NAMALWA (cell line): Measurements from ENCODE around the gene C16orf95.

ENCODE experiments used
- DNase-seq: peaks from one replicate; pipeline ENCODE4 v3.0.0-alpha.2; 2015; ENCODE audit warnings: low spot score

The C16orf95 gene

GRCh38 chr16:87316450-87316922, 706 bp downstream of the C16orf95 start:
- DNase-seq: no peak

DNA sequence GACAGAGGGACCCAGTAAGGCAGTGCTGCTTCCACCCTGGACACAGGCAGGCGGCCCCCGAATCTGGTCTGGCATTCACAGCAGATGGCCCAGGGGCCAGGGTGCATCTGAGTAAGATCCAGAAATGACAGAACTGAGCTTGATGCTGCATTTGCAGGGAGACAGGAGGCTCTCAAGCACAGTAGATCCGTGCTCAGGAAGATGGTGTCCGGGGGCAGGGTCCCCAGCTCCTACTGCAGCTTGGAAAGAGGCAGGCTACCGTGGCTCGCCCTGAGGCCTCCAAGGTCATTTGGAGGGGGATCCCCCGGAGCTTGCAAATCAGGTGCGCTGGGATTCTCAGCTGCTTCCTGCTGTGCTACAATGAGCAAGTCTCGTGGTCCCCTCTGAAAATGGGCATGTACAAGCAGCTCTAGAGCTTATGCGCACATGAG, 2.2 kb downstream of the C16orf95 start:
- no peak for DNase-seq

DNA sequence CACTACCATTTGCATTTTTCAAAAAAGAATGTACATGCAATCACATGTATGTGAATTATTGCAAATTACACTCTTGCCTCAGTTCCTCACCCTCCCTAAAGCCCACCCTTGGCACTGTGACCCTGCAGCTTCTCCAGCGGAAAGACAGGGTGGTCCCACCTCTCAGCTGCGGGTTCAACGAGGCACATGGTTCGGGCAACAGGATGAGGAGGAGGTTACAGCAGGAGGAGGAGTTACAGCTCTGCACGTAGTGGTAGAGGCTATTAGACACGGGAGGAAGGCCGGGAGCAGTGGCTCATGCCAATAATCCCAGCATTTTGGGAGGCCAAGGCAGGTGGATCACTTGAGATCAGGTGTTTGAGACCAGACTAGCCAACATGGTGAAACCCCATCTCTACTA, 5.2 kb downstream of the C16orf95 start:
- DNase-seq: no peak

GRCh38 chr16:87311387-87311786, 5.8 kb downstream of the C16orf95 start:
- no peak for DNase-seq

DNA sequence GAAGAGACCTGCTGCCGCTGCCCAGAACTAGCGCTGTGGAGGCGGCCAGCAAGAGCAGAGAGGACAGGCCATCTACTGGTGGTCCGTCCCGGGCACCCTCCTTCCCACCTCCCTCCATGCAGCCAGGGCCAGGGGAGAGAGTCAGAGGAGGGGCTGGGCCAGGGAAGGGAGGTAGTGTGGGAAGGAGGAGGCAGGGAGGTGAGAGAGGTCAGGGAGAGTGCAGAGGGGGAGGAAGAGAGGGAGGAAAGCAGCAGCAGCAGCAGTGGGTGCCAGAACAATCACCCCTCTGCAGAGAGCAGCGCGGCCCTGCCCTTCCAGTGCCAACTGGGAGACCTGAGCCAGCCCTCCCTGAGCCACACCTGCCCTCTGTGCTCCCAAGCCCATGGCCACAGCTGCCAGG, 6.6 kb downstream of the C16orf95 start:
- no peak for DNase-seq

DNA sequence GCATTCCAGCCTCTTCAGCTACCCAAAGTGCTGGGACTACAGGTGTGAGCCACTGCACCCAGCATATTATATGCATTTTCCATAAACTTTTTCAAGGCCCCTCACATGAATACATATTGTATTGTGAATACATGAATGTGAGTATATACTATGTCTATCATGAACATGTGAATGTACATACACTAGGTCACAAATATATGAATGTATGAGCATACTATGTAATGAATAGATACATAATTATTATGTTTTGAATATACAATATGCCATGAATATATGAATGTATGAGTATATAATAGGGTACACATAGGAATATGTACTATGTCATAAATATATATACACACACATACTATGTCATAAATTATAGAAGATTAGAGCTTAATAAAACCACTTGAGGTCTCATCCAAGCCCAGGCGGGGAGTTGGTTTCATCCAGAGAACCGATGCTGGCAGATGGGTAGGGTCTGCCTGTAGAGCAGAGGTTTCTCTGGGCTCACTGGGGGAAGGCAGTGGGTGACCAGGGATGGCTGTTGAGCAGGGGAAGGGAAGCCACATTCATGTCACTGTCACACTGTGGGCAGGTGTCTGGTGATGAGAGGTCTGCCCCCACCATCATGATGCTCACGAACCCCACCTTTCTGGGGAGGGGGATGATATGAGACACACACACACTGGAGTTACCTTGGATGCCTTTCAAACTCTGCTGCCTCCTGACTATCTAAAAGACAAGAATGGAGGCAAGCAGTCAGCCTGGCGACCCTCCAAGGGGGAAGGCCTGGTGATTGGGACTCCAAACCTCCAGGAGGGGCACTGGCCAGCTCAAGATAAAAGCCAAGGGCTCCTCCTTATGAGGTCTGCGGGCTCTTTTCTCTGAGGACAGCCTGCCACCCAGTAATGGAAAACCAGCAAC, 7.3 kb downstream of the C16orf95 start:
- DNase-seq: no peak

DNA sequence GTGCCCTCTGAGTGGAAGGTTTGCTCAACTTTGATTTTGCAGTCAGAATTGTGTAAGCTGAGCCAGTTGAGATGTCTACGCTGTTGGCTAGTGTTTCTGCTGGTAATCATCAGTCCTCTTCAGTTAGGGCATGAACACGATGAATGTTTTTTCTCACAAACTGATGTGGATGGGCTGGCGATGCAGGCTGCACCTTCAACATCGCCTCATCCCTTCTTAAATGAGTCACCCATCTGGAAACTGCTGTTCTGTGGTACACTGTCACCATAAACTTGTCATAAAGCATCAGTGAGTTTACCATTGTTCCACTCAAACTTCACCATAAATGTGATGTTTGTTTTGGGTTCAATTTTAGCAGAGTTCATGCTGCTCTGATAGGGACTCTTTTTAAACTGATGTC, 8.4 kb downstream of the C16orf95 start:
- no peak for DNase-seq

- DNase-seq: no peak
Measured at GRCh38 chr16:87306516-87306915, 10.7 kb downstream of the C16orf95 start.

GRCh38 chr16:87305505-87306391, 11.4 kb downstream of the C16orf95 start:
- DNase-seq: no peak

- no peak for DNase-seq
Measured at GRCh38 chr16:87304951-87305350, 12.2 kb downstream of the C16orf95 start.

DNA sequence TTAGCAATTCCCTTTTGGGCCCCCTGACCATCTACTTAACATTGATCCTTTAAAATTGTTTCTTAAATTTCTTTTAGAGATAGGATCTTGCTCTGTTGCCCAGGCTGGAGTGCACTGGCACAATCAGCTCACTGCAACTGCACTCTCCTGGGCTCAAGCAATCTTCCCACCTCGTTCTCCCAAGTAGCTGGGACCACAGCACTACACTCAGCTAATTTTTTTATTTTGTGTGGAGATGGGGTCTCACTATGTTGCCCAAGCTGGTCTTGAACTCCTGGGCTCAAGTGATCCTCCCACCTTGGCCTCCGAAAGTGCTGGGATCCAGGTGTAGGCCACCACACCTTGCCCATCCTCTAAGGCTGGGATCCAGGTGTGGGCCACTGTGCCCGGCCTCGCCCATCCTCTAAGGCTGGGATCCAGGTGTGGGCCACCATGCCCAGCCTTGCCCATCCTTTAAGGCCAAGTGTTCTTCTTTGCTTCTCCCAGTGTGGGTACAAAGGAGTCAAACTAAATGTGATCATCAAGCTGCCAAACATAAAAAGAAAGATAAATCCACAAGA, 13.2 kb downstream of the C16orf95 start:
- DNase-seq: no peak

DNA sequence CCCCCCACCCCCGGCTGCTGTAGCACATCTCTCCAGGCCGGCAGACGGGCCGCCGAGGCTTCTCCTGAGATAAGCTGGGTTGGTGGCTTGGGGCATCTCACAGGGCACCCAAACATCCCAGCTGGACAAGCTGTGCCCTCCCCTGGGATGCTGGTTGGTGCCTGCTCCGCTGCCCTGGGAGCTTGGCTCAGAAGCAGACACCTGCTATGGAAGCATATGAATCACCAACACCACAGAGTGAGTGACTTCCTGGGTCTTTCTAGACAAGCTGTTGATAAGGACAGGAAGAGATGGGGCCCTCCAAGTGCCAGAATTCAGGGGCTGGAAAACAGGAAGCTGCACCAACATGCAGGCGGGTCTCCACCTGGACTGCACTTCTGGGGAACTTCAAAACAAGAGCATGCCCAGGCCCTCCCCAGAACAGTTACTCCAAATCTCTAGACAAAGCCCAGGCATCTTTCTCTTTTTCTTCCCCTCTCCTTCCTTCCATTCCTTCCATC, 13.7 kb downstream of the C16orf95 start:
- DNase-seq: no peak

DNA sequence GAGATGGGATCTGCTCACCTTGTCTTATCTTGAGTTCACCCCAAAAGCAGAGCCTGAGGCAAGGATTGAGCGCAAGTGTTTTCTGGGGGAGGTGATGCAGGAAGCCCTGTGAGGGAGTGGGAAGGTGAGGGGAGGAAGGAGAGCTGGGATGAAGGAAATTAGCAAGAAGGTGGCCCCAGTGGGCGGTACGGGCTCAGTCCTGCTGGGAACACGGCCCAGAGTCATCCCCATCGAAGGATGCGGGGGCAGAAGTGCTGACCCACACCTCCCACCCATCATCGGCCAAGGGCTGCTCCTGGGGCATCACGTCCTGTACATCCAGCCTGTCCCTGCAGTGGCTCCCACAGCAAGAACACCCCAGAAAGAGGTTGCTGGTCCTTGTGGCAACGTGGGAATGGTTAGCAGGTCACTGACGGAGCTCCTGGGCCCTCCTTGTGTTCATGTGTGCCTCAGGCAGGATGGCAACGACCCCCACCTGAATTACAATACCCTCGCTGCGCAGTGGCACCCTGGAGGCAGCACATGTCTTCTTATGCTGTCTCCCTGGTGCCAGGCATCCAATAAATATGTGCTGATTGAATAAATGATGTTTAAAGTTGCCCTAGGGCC, 18.2 kb downstream of the C16orf95 start:
- no peak for DNase-seq

DNA sequence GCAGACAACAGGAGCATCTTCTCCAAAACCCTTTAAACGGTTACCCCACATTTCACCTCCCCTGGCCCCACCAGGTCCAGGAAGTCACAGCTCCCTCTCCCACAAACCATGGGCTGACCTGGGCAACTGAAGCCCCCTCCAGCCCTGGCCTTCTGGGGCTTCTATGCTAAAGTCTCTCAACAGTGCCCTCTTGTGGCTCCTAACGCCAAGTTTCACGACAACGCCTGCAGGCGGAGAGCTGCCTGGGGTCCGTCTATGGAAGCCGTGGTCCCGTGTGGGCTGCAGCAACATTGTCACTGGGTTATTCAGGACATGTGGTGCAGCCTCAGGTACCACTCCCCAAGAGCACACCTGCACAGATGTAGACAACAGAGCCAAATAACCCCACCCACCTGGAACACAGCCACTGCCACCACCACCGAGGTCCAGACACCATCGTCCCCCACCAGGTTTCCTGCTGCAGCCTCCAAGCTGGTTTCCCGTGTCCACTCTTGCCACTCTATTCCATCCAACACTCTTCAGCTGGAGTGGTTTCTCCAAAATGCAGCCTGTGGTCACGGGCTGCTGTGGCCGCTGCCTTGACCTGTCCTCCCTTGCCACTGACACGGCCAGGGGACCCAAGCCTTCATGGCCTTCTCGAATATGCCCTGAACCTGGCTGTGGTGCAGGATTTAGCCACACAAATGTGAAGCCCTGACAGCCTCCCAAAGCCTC, 19.1 kb downstream of the C16orf95 start:
- peak; percentile 75 for DNase-seq

DNA sequence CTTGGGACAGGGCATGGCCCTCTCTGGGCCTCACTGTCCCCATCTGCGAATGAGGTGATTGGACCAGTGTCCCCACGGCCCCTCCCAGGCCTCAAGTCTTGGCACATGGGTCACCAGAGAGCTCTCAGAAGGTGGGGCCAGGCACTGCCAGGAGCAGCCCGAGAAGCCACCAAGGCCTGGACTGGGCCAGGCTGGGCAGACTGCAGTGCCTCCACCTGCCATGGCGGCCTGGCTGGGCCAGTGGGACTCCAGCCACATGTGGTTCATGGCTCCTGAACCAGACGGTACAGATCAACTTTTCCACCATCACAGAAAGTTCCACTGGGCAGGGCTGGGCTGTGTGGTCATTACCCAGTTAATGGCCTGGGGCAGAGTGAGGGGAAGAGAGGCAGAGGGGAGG, 19.8 kb downstream of the C16orf95 start:
- DNase-seq: no peak

GRCh38 chr16:87295661-87296531, 21.3 kb downstream of the C16orf95 start:
- no peak for DNase-seq

DNA sequence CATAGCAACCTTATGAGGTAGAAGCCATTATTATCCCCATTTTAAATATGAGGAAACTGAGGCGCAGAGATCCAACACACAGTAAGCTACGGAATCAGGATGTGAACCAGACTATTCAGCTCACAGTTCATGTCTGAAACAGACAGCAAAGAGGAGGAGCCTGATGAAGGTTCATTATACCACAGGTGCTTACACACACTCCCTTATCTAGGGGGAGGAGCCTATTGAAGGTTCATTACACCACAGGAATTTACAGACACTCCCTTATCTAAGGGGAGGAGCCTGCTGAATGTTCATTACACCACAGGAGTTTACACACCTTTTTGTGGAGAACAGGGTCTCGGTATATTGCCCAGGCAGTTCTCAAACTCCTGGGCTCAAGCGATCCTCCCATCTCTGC, 21.9 kb downstream of the C16orf95 start:
- peak; percentile 82 for DNase-seq

- no peak for DNase-seq
Measured at GRCh38 chr16:87293990-87294389, 23.2 kb downstream of the C16orf95 start.

GRCh38 chr16:87291944-87292343, 25.2 kb downstream of the C16orf95 start:
- no peak for DNase-seq

- no peak for DNase-seq
Measured at GRCh38 chr16:87288753-87289362, 28.3 kb downstream of the C16orf95 start.
